Right lobe of liver (tissue), 4 donors: ENCODE data around the gene DDX51.

Experiments used
- POLR2A ChIP-seq: fragments of 450-650 bp; IDR thresholded peaks from one replicate; pipeline ENCODE4 v1.6.1; 2017; ENCODE audit warnings: antibody characterized with exemption, mild to moderate bottlenecking
- TF ChIP-seq, protein P1 (sequence below), 4 donors: fragments of 200-600 bp in 3 of 4; fragments of 450-650 bp in 1 of 4; IDR thresholded peaks; one replicate each; pipeline versions ENCODE4 v1.5.1 to v1.8.0; 2016 to 2022; ENCODE audit warnings: antibody characterized with exemption in 4 of 4, mild to moderate bottlenecking in 2 of 4
- donor health status: DM: no; HTN: no; CAD: no.
- donor health status: DM: no; HTN: no; CAD: no.
- donor health status: DM: no; HTN: yes; CAD: no.

DNA sequence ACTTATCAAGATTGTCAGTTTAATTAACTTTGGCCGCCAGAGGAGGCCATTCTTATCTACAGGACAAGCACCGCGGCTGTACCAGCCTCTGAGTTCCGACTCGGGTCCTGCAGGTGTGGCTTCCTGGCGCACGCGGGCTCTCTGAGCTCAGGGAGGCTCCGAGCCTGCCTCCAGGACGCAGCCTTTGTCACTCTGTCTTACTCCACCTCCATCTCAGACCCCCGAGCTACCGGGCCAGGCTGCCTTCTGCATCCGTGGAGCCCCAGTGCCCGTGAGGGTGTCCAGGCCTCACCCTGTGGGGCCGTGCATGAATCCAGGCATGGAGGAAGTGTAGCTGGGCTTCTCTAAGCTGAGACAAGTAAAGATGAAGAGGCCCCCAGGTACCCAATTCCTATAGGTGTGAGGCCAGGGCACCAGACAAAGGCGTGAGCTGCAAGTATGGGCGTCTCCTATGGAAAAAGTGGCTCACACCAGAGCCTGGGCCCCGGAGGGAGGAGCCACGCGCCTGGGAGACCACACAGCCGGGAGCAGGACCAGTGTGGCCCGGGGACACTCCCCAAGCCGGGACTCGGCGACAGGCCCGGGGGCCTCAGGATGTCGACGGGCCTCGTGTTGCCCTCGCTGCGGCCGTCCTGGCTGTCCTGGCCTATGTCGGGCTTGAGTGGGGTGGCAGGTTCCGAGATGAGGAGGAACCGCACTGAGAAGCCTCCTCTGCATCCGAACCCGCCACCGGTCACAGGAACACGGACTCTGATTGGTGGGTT is 42.9 kb upstream of the DDX51 start:
- TF ChIP-seq POLR2A, result no peak
- TF ChIP-seq, protein P1, sequence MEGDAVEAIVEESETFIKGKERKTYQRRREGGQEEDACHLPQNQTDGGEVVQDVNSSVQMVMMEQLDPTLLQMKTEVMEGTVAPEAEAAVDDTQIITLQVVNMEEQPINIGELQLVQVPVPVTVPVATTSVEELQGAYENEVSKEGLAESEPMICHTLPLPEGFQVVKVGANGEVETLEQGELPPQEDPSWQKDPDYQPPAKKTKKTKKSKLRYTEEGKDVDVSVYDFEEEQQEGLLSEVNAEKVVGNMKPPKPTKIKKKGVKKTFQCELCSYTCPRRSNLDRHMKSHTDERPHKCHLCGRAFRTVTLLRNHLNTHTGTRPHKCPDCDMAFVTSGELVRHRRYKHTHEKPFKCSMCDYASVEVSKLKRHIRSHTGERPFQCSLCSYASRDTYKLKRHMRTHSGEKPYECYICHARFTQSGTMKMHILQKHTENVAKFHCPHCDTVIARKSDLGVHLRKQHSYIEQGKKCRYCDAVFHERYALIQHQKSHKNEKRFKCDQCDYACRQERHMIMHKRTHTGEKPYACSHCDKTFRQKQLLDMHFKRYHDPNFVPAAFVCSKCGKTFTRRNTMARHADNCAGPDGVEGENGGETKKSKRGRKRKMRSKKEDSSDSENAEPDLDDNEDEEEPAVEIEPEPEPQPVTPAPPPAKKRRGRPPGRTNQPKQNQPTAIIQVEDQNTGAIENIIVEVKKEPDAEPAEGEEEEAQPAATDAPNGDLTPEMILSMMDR (IDR thresholded peaks at IDR 0.05), result no peak
